Pancreas (tissue), 10 donors: ENCODE measurements around the gene FAM78A. TPM values are rescaled to one million over a fixed set of nuclear protein-coding genes. Genes with fewer than 3 reads are reported as not detected.

Source experiments
- ATAC-seq, 4 donors: fragments of 200-7000 bp; cut with Tn5 transposase; one replicate each; pipeline versions ENCODE4 v1.8.0 to v1.9.1; 2020; ENCODE audit warnings: mild to moderate bottlenecking in 4 of 4, moderate library complexity in 4 of 4
- DNase-seq, 6 donors: peaks; one replicate each; pipeline ENCODE4 v3.0.0-alpha.2; 2020
- FAIRE-seq: peaks from 2 replicates; lab custom pipeline; 2012; peaks lifted over from hg19 to GRCh38; lab: Jason Lieb, UNC
- H3K27ac ChIP-seq, 4 donors: fragments of 200-600 bp; sonication (generic); 1 replicate in 3 of 4; 2 replicates in 1 of 4; pipeline versions ENCODE4 v1.5.0 to v1.8.0; 2020
- H3K27me3 ChIP-seq, 4 donors: fragments of 200-600 bp; one replicate each; pipeline ENCODE4 v1.8.0; 2021
- H3K36me3 ChIP-seq, 3 donors: fragments of 200-600 bp; sonication (generic) in 1 of 3; one replicate each; pipeline versions ENCODE4 v1.5.0 to v1.8.0; 2020 to 2021
- H3K4me1 ChIP-seq, 3 donors: fragments of 200-600 bp; one replicate each; pipeline ENCODE4 v1.8.0; 2021
- H3K4me3 ChIP-seq, 4 donors: fragments of 200-600 bp; sonication (generic) in 2 of 4; one replicate each; pipeline versions ENCODE4 v1.5.0 to v1.8.0; 2020 to 2021
- H3K9me3 ChIP-seq, 4 donors: fragments of 200-600 bp; one replicate each; pipeline ENCODE4 v1.8.0; 2021
- CTCF ChIP-seq, 4 donors: fragments of 200-600 bp; sonication (generic) in 3 of 4; IDR thresholded peaks; one replicate each; pipeline versions ENCODE4 v1.5.0 to v1.8.0; 2021; ENCODE audit warnings: antibody characterized with exemption in 4 of 4
- WGBS, 2 donors: extraction: QIAGEN DNeasy Blood & Tissue Kit; methylation state at CpG; one replicate each; pipeline ENCODE4 v1.1.7; 2013; 5-methylcytosine and 5-hydroxymethylcytosine counted together
- intact Hi-C, 3 donors: fragments of 100-400 bp; cut with DNase I; formaldehyde crosslinking; loops; one replicate each; pipeline versions ENCODE4 v1.11.1 to v1.14.2; 2022
- polyA plus RNA-seq, 2 donors: library from polyadenylated mRNA; stranded (reverse); fragments of 200-250 nt; gene quantifications; one replicate each; pipeline ENCODE4 v1.2.3, GENCODE V29; 2013
- total RNA-seq, 6 donors: library from RNA; stranded (reverse); fragmentation: NEBNext Ultra II Directional in 4 of 6; extraction: Animal tissue kit (Norgen Biotek cat#: 25700) in 4 of 6; gene quantifications; one replicate each; pipeline versions ENCODE4 v1.2.1 to v1.2.4, GENCODE V29; 2021 to 2023
- donor health status: healthy with polysubstance abuse.
- donor health status: DM: no; HTN: no; CAD: no; lungs with moderate emphysema.
- donor health status: DM: no; HTN: no; CAD: no.
- donor health status: control.
- donor health status: control.
- donor health status: Bipolar disorder and iron deficiency.
- donor health status: DM: yes; HTN: yes; CAD: no.
- donor health status: DM: no; HTN: no; CAD: no.
- donor health status: DM: no; HTN: no; CAD: no.
- donor health status: DM: yes; HTN: yes; CAD: no.

FAM78A gene
- total and polyA plus RNA-seq, 8 donors = 0.37 to 3.9 (median 0.78) TPM

DNA sequence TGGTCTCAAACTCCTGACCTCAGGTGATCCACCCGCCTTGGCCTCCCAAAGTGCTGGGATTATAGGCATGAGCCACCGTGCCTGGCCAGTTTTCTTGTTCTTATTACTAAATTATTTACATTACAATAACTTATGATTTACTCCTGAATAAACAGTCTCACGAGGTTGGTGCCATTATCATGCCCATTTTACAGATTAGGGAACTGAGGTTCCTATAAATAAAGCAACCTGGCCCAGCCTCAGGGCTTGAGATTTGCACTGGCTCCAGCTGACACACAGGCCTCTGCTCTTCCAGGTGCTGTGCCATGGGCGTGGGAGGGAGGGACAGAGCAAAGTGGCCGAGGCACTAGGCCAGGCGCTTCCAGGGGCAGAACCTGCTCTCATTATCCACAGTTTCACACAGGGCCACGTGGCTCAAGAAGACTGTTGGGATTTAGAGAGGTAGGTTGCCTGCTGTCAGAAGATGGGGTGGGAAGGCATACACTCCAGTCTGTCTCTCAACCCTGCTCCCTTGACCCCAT, 15.5 kb upstream of the FAM78A start:
- WGBS, 2 donors = 66% methylated on average over 6 to 7 of the region's 7 CpGs
- TF ChIP-seq CTCF (IDR thresholded peaks at IDR 0.05) = no peak
- H3K27me3 ChIP-seq = no peaks in the 10 kb centered on the region
- H3K4me3 ChIP-seq = no peak overlapping the region
- no peaks in the 10 kb centered on the region for H3K9me3 ChIP-seq
- H3K4me1 ChIP-seq = no peaks in the 10 kb centered on the region
- no peak for FAIRE-seq
- H3K27ac ChIP-seq = no peak overlapping the region
- no peaks in the 10 kb centered on the region for H3K36me3 ChIP-seq
- intact Hi-C loops = no loop called here
- no peak for ATAC-seq
- no peak for DNase-seq

- no peaks in the 10 kb centered on the region for H3K9me3 ChIP-seq
- no peak for TF ChIP-seq CTCF (IDR thresholded peaks at IDR 0.05)
- ATAC-seq = no peak
- no peaks in the 10 kb centered on the region for H3K4me1 ChIP-seq
- H3K27me3 ChIP-seq = no peaks in the 10 kb centered on the region
- no peak for FAIRE-seq
- H3K4me3 ChIP-seq = peak overlapping the region in 2 of 4 donors; percentile 25 to 44
- peak in 1 of 6 donors; percentile 41 for DNase-seq
- intact Hi-C loops = no loop called here
- 72 to 80% methylated on average over 15 to 17 of the region's 17 CpGs for WGBS, 2 donors
- no peaks in the 10 kb centered on the region for H3K36me3 ChIP-seq
- no peak overlapping the region for H3K27ac ChIP-seq
Observed at GRCh38 chr9:131290767-131291370, 14.6 kb upstream of the FAM78A start.

DNA sequence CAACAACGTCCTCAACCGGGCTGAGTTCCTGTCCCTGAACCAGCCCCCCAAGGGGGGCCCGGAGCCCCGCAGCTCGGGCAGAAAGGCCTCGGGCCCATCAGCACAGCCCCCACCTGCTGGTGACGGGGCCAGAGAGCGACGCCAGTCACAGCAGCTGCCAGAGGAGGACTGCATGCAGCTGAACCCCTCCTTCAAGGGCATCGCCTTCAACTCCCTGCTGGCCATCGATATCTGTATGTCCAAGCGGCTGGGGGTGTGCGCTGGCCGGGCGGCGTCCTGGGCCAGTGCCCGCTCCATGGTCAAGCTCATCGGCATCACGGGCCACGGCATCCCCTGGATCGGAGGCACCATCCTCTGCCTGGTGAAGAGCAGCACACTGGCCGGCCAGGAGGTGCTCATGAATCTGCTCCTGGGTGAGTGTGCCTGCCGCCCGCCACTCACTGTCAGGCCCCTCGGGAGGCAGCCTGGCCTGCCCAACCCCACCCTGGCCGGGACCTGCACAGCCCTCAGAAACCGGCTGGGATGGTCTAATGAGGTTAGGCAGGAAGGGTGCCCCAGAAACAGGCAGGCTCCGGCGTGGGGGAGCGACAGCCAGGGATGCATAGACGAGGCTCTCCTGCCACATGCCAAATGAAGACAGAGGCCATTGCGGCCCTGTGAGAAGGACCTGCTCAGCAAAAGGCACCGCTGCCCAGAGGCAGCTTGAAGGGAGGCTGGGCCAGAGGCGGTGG, 13.9 kb upstream of the FAM78A start:
- Histone ChIP-seq H3K4me3 (peak overlapping the region in 3 of 4 donors; percentile 0 to 44 (median 25)), H3K9me3 (no peaks in the 10 kb centered on the region), H3K4me1 (no peaks in the 10 kb centered on the region), H3K36me3 (no peaks in the 10 kb centered on the region), H3K27ac (no peak overlapping the region), H3K27me3 (no peaks in the 10 kb centered on the region)
- peak in 1 of 6 donors; percentile 62 for DNase-seq
- no peak for FAIRE-seq
- no peak for TF ChIP-seq CTCF (IDR thresholded peaks at IDR 0.05)
- 70 to 82% methylated on average over 34 of the region's 34 CpGs for WGBS, 2 donors
- intact Hi-C loops = no loop called here
- ATAC-seq = peak; percentile 37 to 46 (median 43)

- Histone ChIP-seq H3K4me3 (peak within 1 kb of the TSS in 3 of 4 donors; percentile 0 to 44 (median 25)), H3K27me3 (no peaks in the 10 kb centered on the region), H3K27ac (no peak within 1 kb of the TSS), H3K36me3 (no peaks in the 10 kb centered on the region), H3K4me1 (no peaks in the 10 kb centered on the region), H3K9me3 (no peaks in the 10 kb centered on the region)
- FAIRE-seq (no peak), ATAC-seq (peak; percentile 75 to 94 (median 89)), DNase-seq (peak in 2 of 6 donors; percentile 29 to 38)
- WGBS, 2 donors = 56 to 75% methylated on average over 25 to 28 of the region's 28 CpGs
- intact Hi-C loops = no loop called here
- TF ChIP-seq CTCF (IDR thresholded peaks at IDR 0.05) = no peak
Observed at GRCh38 chr9:131289301-131290035, 13.2 kb upstream of the FAM78A start, which contains the start of gene PLPP7. Gene PLPP7 (plus strand): TSS chr9:131289723. CDS start chr9:131289998, 275 bp downstream.
